LNCAP (cell line): ENCODE measurements around the gene PIGS.

Source experiments
- CTCF ChIP-seq: fragments of 450-650 bp; IDR thresholded peaks from 2 replicates; pipeline ENCODE4 v1.5.1; 2017; ENCODE audit warnings: mild to moderate bottlenecking

Gene PIGS

GRCh38 chr17:28523186-28523585 is 48.1 kb downstream of the PIGS start:
- TF ChIP-seq CTCF = no peak

GRCh38 chr17:28521311-28522085 is 49.8 kb downstream of the PIGS start:
- no peak for TF ChIP-seq CTCF

GRCh38 chr17:28520687-28521086 is 50.6 kb downstream of the PIGS start:
- no peak for TF ChIP-seq CTCF

GRCh38 chr17:28519236-28519635 is 52.1 kb downstream of the PIGS start:
- TF ChIP-seq CTCF = no peak

- no peak for TF ChIP-seq CTCF
Observed at GRCh38 chr17:28518578-28518977, 52.7 kb downstream of the PIGS start.

- TF ChIP-seq CTCF = no peak
Observed at GRCh38 chr17:28518132-28518531, 53.2 kb downstream of the PIGS start.

GRCh38 chr17:28515518-28515917 is 55.8 kb downstream of the PIGS start:
- no peak for TF ChIP-seq CTCF

- TF ChIP-seq CTCF = no peak
Observed at GRCh38 chr17:28514561-28515002, 56.7 kb downstream of the PIGS start.
